Retinal pigment epithelial cell (primary cell): Measurements from ENCODE around the gene TBC1D13.
"Not testable (repeated sequence)": the region's sequence is repeated elsewhere in the genome, so short reads cannot be mapped to it uniquely, and the experiment has no call there.

Source experiments
- DNase-seq: peaks from one replicate; pipeline ENCODE4 v3.0.0-alpha.2; 2010; ENCODE audit warnings: low read depth
- H3K4me3 ChIP-seq: 2 replicates; pipeline ENCODE4 v1.5.1; 2011; ENCODE audit warnings: mild to moderate bottlenecking, low read length, control low read depth, moderate library complexity
- CTCF ChIP-seq: conservative IDR thresholded peaks from 2 replicates; pipeline ENCODE4 v1.5.1; 2011; ENCODE audit warnings: low read depth, low read length, control low read depth, inconsistent platforms

Gene TBC1D13

GRCh38 chr9:128771745-128772519, 15.1 kb upstream of the TBC1D13 start, which contains the start of gene ZER1:
TSS of gene ZER1 (minus strand) at chr9:128771927. CDS start at chr9:128755565, 16,362 bp downstream.
- TF ChIP-seq CTCF: no peak
- DNase-seq: peak; percentile 53
- peak within 1 kb of the TSS; percentile 96 for H3K4me3 ChIP-seq

GRCh38 chr9:128773049-128773448, 14.0 kb upstream of the TBC1D13 start:
- TF ChIP-seq CTCF: no peak
- H3K4me3 ChIP-seq: no peak overlapping the region
- DNase-seq: no peak

GRCh38 chr9:128774804-128775203, 12.2 kb upstream of the TBC1D13 start:
- no peak for TF ChIP-seq CTCF
- DNase-seq: no peak
- H3K4me3 ChIP-seq: no peak overlapping the region

GRCh38 chr9:128780093-128780492, 7.0 kb upstream of the TBC1D13 start:
- H3K4me3 ChIP-seq, DNase-seq: not testable (repeated sequence)

GRCh38 chr9:128781187-128782070, 5.6 kb upstream of the TBC1D13 start:
- DNase-seq: no peak
- no peak overlapping the region for H3K4me3 ChIP-seq
- TF ChIP-seq CTCF: no peak

GRCh38 chr9:128782669-128783068, 4.4 kb upstream of the TBC1D13 start:
- no peak overlapping the region for H3K4me3 ChIP-seq
- DNase-seq: no peak
- no peak for TF ChIP-seq CTCF

- TF ChIP-seq CTCF: no peak
- no peak for DNase-seq
- H3K4me3 ChIP-seq: no peak overlapping the region
These were observed 1.6 kb upstream of the TBC1D13 start for GRCh38 chr9:128785427-128785826.
